Measurements from ENCODE around the gene HDX.
"Not testable (repeated sequence)": the region's sequence is repeated elsewhere in the genome, so short reads cannot be mapped to it uniquely, and the experiment has no call there.

HDX gene

GRCh38 chrX:84501798-84502628, at the start of gene HDX:
TSS of gene HDX (minus strand) at chrX:84502453. CDS start at chrX:84475397, 27,056 bp downstream.
- DNase-seq (ENCODE audit: extremely low read depth, low read depth): peak; percentile 48
- TF ChIP-seq CTCF (IDR thresholded peaks at IDR 0.05; ENCODE audit: low read depth, low read length, missing control alignments): no peak
- peak within 1 kb of the TSS; percentile 61 for H3K4me3 ChIP-seq (replicated peaks; ENCODE audit: low read depth, low read length)

- DNase-seq (ENCODE audit: extremely low read depth, low read depth); H3K4me3 ChIP-seq (replicated peaks; ENCODE audit: low read depth, low read length): not testable (repeated sequence)
Observed at GRCh38 chrX:84541315-84541714, 39.1 kb upstream of the HDX start.

GRCh38 chrX:84537627-84538026, 35.4 kb upstream of the HDX start:
- H3K4me3 ChIP-seq (replicated peaks; ENCODE audit: low read depth, low read length); DNase-seq (ENCODE audit: extremely low read depth, low read depth): not testable (repeated sequence)

GRCh38 chrX:84488426-84488825, 13.8 kb downstream of the HDX start:
- no peak for TF ChIP-seq CTCF (IDR thresholded peaks at IDR 0.05; ENCODE audit: low read depth, low read length, missing control alignments)
- no peak overlapping the region for H3K4me3 ChIP-seq (replicated peaks; ENCODE audit: low read depth, low read length)
- no peak for DNase-seq (ENCODE audit: extremely low read depth, low read depth)

GRCh38 chrX:84487365-84488353, 14.6 kb downstream of the HDX start:
- H3K4me3 ChIP-seq (replicated peaks; ENCODE audit: low read depth, low read length): no peak overlapping the region
- DNase-seq (ENCODE audit: extremely low read depth, low read depth): no peak
- TF ChIP-seq CTCF (IDR thresholded peaks at IDR 0.05; ENCODE audit: low read depth, low read length, missing control alignments): no peak

GRCh38 chrX:84479086-84479485, 23.2 kb downstream of the HDX start:
- TF ChIP-seq CTCF (IDR thresholded peaks at IDR 0.05; ENCODE audit: low read depth, low read length, missing control alignments): no peak
- no peak for DNase-seq (ENCODE audit: extremely low read depth, low read depth)
- no peak overlapping the region for H3K4me3 ChIP-seq (replicated peaks; ENCODE audit: low read depth, low read length)

- no peak for TF ChIP-seq CTCF (IDR thresholded peaks at IDR 0.05; ENCODE audit: low read depth, low read length, missing control alignments)
- no peak for DNase-seq (ENCODE audit: extremely low read depth, low read depth)
- H3K4me3 ChIP-seq (replicated peaks; ENCODE audit: low read depth, low read length): no peak overlapping the region
Observed at GRCh38 chrX:84477114-84477513, 25.1 kb downstream of the HDX start.
